H1 (cell line): ENCODE results near the gene CAPN13. TPM values are rescaled to one million over a fixed set of nuclear protein-coding genes. Genes with fewer than 3 reads are reported as not detected.

ENCODE experiments used
- CTCF ChIA-PET: fragments of 300-600 bp; sonication (Branson Sonifier 250); formaldehyde crosslinking; loops from one replicate; lab custom pipeline; 2021; ENCODE audit not compliant: partially characterized antibody; lab: Charles Lee
- POLR2A ChIA-PET: fragments of 300-600 bp; sonication (Branson Sonifier 250); formaldehyde crosslinking; loops from one replicate; lab custom pipeline; 2021; ENCODE audit warnings: inconsistent platforms; ENCODE audit not compliant: partially characterized antibody; lab: Charles Lee
- DNase-seq, 2 experiments: peaks; one replicate each; pipeline versions ENCODE4 v3.0.0 to v3.0.0-alpha.2; 2010 to 2022; ENCODE audit warnings: low spot score in 2 of 2, low read depth in 1 of 2, mixed read lengths in 1 of 2
- FAIRE-seq: peaks from 2 replicates; lab custom pipeline; 2011; peaks lifted over from hg19 to GRCh38; lab: Jason Lieb, UNC
- H2AFZ ChIP-seq: 2 replicates; pipeline ENCODE4 v1.8.1; 2012; ENCODE audit warnings: low read length, inconsistent platforms
- H2AK5ac ChIP-seq: 2 replicates; pipeline ENCODE4 v1.6.1; 2013; ENCODE audit warnings: low read depth, low read length
- H2BK120ac ChIP-seq: replicated peaks from 2 replicates; pipeline ENCODE3; 2013; ENCODE audit warnings: low read depth, low read length, inconsistent platforms
- H2BK12ac ChIP-seq: 2 replicates; pipeline ENCODE4 v1.6.1; 2013; ENCODE audit warnings: low read depth, low read length
- H2BK15ac ChIP-seq: 2 replicates; pipeline ENCODE4 v1.6.1; 2013; ENCODE audit warnings: low read length
- H2BK20ac ChIP-seq: 2 replicates; pipeline ENCODE4 v1.6.1; 2013; ENCODE audit warnings: low read length
- H2BK5ac ChIP-seq: 2 replicates; pipeline ENCODE4 v1.6.1; 2013; ENCODE audit warnings: low read depth, low read length
- H3K14ac ChIP-seq: 2 replicates; pipeline ENCODE4 v1.6.1; 2013; ENCODE audit warnings: inconsistent platforms; ENCODE audit not compliant: insufficient read length
- H3K18ac ChIP-seq: 2 replicates; pipeline ENCODE4 v1.6.1; 2013; ENCODE audit warnings: low read length; ENCODE audit errors: extremely low read depth
- H3K23ac ChIP-seq: 2 replicates; pipeline ENCODE4 v1.6.1; 2013; ENCODE audit warnings: inconsistent platforms; ENCODE audit not compliant: insufficient read length
- H3K23me2 ChIP-seq: 2 replicates; pipeline ENCODE4 v1.6.1; 2013; ENCODE audit warnings: low read depth, low read length
- H3K27ac ChIP-seq: 2 replicates; pipeline ENCODE4 v1.6.1; 2011; ENCODE audit warnings: low read depth, low read length, inconsistent platforms
- H3K27me3 ChIP-seq, 4 experiments: replicated peaks in 1 of 4; 1 replicate in 1 of 4; 2 replicates in 3 of 4; pipeline versions ENCODE4 v1.6.1 to v1.8.1; 2011 to 2013; ENCODE audit warnings: low read length in 3 of 4, mild to moderate bottlenecking in 3 of 4, inconsistent platforms in 2 of 4, mixed read lengths in 2 of 4, moderate library complexity in 1 of 4; ENCODE audit not compliant: control insufficient read depth in 3 of 4, insufficient read depth in 3 of 4; ENCODE audit errors: extremely low read depth in 1 of 4
- H3K36me3 ChIP-seq, 4 experiments: 2 replicates each; pipeline versions ENCODE4 v1.6.1 to v1.8.1; 2011 to 2013; ENCODE audit warnings: mild to moderate bottlenecking in 4 of 4, low read length in 3 of 4, moderate library complexity in 2 of 4, control low read depth in 1 of 4, inconsistent platforms in 1 of 4; ENCODE audit not compliant: insufficient read depth in 4 of 4, control insufficient read depth in 2 of 4
- H3K4ac ChIP-seq: replicated peaks from 2 replicates; pipeline ENCODE3; 2013; ENCODE audit warnings: low read length, low read depth, mixed read lengths, inconsistent platforms; ENCODE audit not compliant: insufficient read length
- H3K4me1 ChIP-seq, 4 experiments: replicated peaks in 1 of 4; 1 replicate in 1 of 4; 2 replicates in 3 of 4; pipeline versions ENCODE4 v1.6.1 to v1.8.1; 2011 to 2013; ENCODE audit warnings: low read length in 3 of 4, inconsistent platforms in 2 of 4, mixed read lengths in 1 of 4; ENCODE audit not compliant: insufficient read depth in 4 of 4, control insufficient read depth in 3 of 4
- H3K4me2 ChIP-seq, 2 experiments: 2 replicates each; pipeline versions ENCODE4 v1.6.1 to v1.8.1; 2011 to 2013; ENCODE audit warnings: low read depth in 2 of 2, low read length in 2 of 2, control low read depth in 1 of 2, inconsistent platforms in 1 of 2, mild to moderate bottlenecking in 1 of 2; ENCODE audit not compliant: insufficient read depth in 1 of 2
- H3K4me3 ChIP-seq, 4 experiments: fragments of 200-600, 300-600 bp in 1 of 4; sonication (generic), shearing (Covaris generic), sonication (Bioruptor Twin) in 1 of 4; 2 replicates each; pipeline versions ENCODE4 v1.5.1 to v1.8.1; 2011 to 2016; ENCODE audit warnings: low read length in 4 of 4, low read depth in 3 of 4, control low read depth in 2 of 4, inconsistent platforms in 2 of 4, mild to moderate bottlenecking in 2 of 4, mixed read lengths in 1 of 4, moderate library complexity in 1 of 4; ENCODE audit not compliant: insufficient read depth in 2 of 4; ENCODE audit errors: extremely low read depth in 1 of 4
- H3K56ac ChIP-seq: replicated peaks from 2 replicates; pipeline ENCODE3; 2013; ENCODE audit warnings: low read depth, mild to moderate bottlenecking, mixed read lengths, low read length, inconsistent platforms; ENCODE audit not compliant: insufficient read length
- H3K79me1 ChIP-seq: 2 replicates; pipeline ENCODE4 v1.6.1; 2013; ENCODE audit warnings: low read depth, low read length, control low read depth
- H3K79me2 ChIP-seq, 2 experiments: 2 replicates each; pipeline versions ENCODE4 v1.6.1 to v1.8.1; 2012 to 2013; ENCODE audit warnings: low read length in 2 of 2, mild to moderate bottlenecking in 2 of 2, inconsistent platforms in 1 of 2; ENCODE audit not compliant: insufficient read depth in 2 of 2, control insufficient read depth in 1 of 2
- H3K9ac ChIP-seq, 4 experiments: replicated peaks in 1 of 4; 1 replicate in 1 of 4; 2 replicates in 3 of 4; pipeline versions ENCODE4 v1.6.1 to v1.8.1; 2011 to 2013; ENCODE audit warnings: low read depth in 3 of 4, low read length in 3 of 4, control low read depth in 2 of 4, mild to moderate bottlenecking in 2 of 4, moderate library complexity in 2 of 4, inconsistent platforms in 1 of 4; ENCODE audit errors: extremely low read depth in 1 of 4
- H3K9me3 ChIP-seq, 2 experiments: 2 replicates each; pipeline versions ENCODE4 v1.6.1 to v1.8.1; 2012 to 2013; ENCODE audit warnings: mild to moderate bottlenecking in 2 of 2, moderate library complexity in 2 of 2, control low read depth in 1 of 2, inconsistent platforms in 1 of 2, low read depth in 1 of 2, low read length in 1 of 2, mixed read lengths in 1 of 2; ENCODE audit not compliant: insufficient read depth in 2 of 2
- H4K20me1 ChIP-seq, 2 experiments: replicated peaks in 1 of 2; 2 replicates each; pipeline versions ENCODE3 to v1.8.1; 2011 to 2013; ENCODE audit warnings: inconsistent platforms in 2 of 2, low read length in 2 of 2, mild to moderate bottlenecking in 1 of 2; ENCODE audit not compliant: insufficient read depth in 2 of 2, control insufficient read depth in 1 of 2
- H4K5ac ChIP-seq: 2 replicates; pipeline ENCODE4 v1.6.1; 2013; ENCODE audit warnings: low read length, low read depth, mixed read lengths, inconsistent platforms; ENCODE audit not compliant: insufficient read length
- H4K8ac ChIP-seq: 2 replicates; pipeline ENCODE4 v1.8.0; 2013; ENCODE audit warnings: mild to moderate bottlenecking, moderate library complexity, low read length, inconsistent platforms; ENCODE audit not compliant: insufficient read depth; ENCODE audit errors: extremely low read depth
- H4K91ac ChIP-seq: replicated peaks from 2 replicates; pipeline ENCODE3; 2013; ENCODE audit warnings: low read length, mixed read lengths, inconsistent platforms; ENCODE audit not compliant: insufficient read length
- BACH1 ChIP-seq: IDR thresholded peaks from 2 replicates; pipeline ENCODE4 v1.6.1; 2012; ENCODE audit warnings: low read length, improper control_type of control experiment
- BRCA1 ChIP-seq: IDR thresholded peaks from 2 replicates; pipeline ENCODE4 v1.6.1; 2012; ENCODE audit warnings: low read depth, low read length, improper control_type of control experiment
- NRF1 ChIP-seq: IDR thresholded peaks from 2 replicates; pipeline ENCODE4 v1.6.1; 2011; ENCODE audit warnings: mild to moderate bottlenecking, low read depth, low read length, improper control_type of control experiment
- SIRT6 ChIP-seq: IDR thresholded peaks from one replicate; pipeline ENCODE4 v1.7.1; 2012; ENCODE audit warnings: low read length, inconsistent platforms
- SUZ12 ChIP-seq: fragments of 200-600 bp; sonication (generic); IDR thresholded peaks from 2 replicates; pipeline ENCODE4 v1.6.1; 2012; ENCODE audit warnings: mild to moderate bottlenecking, inconsistent platforms, low read length, moderate library complexity, mixed read lengths
- USF2 ChIP-seq: IDR thresholded peaks from 2 replicates; pipeline ENCODE4 v1.6.1; 2011; ENCODE audit warnings: low read length, improper control_type of control experiment
- YY1 ChIP-seq: IDR thresholded peaks from 2 replicates; pipeline ENCODE4 v1.6.1; 2011; ENCODE audit warnings: low read depth, mild to moderate bottlenecking, low read length
- WGBS, 2 experiments: shearing (Covaris generic) in 1 of 2; methylation state at CpG; one replicate each; pipeline versions ENCODE4 v1.1.6 to v1.1.7; 2013 to 2015; ENCODE audit warnings: low lambda C conversion rate in 2 of 2, mixed read lengths in 2 of 2, inconsistent platforms in 1 of 2, low coverage in 1 of 2, missing lambda C conversion rate in 1 of 2; ENCODE audit not compliant: insufficient replicate concordance in 2 of 2, insufficient coverage in 1 of 2, insufficient read length in 1 of 2; ENCODE audit errors: extremely low coverage in 1 of 2, missing lambda C conversion rate in 1 of 2; 5-methylcytosine and 5-hydroxymethylcytosine counted together
- polyA plus RNA-seq, 7 experiments: library from polyadenylated mRNA; depleted of rRNA in 3 of 7; stranded (reverse) in 5 of 7; unstranded in 2 of 7; fragments of >200 nt in 5 of 7; fragments of 200-250 nt in 2 of 7; gene quantifications; 1 replicate in 5 of 7; 2 replicates in 1 of 7; 4 replicates in 1 of 7; pipeline versions ENCODE4 v1.2.1 to v1.2.3, GENCODE V29; 2011 to 2013; ENCODE audit warnings: missing spikeins in 2 of 7, mixed read lengths in 2 of 7
- total RNA-seq: library from RNA; stranded (reverse); fragmentation: NEBNext Ultra II Directional; extraction: Animal tissue kit (Norgen Biotek cat#: 25700); gene quantifications from 2 replicates; pipeline ENCODE4 v1.2.1, GENCODE V29; 2021

CAPN13 gene
- total and polyA plus RNA-seq, 2 of the 8 experiments (the other 6 are each of a cell fraction or from before 2014, with no cell fraction given), result 2.4 TPM

GRCh38 chr2:30705056-30705455 is 102.2 kb downstream of the CAPN13 start:
- no peak overlapping the region for H3K18ac ChIP-seq
- FAIRE-seq (no peak), DNase-seq (peak in 1 of 2 experiments; percentile 24)
- H2BK120ac ChIP-seq, result no peak overlapping the region
- no peak overlapping the region for H2AFZ ChIP-seq
- no peaks in the 10 kb centered on the region for H3K79me2 ChIP-seq
- no peaks in the 10 kb centered on the region for H3K27me3 ChIP-seq
- H3K9ac ChIP-seq, result no peak overlapping the region
- no peaks in the 10 kb centered on the region for H3K23me2 ChIP-seq
- no peak overlapping the region for H3K4me2 ChIP-seq
- H2BK15ac ChIP-seq, result no peak overlapping the region
- ChIA-PET CTCF (interaction anchor here (0.6 to 13.3 kb wide), 9 partner anchors 13 to 555 kb away, joined by 3 to 228 read pairs (median 7); no protein-coding TSS in a partner anchor), POLR2A (interaction anchor here (1.2 kb wide), 1 partner anchor 555 kb away, joined by 3 read pairs; no protein-coding TSS in a partner anchor)
- H3K36me3 ChIP-seq, result no peaks in the 10 kb centered on the region
- H3K23ac ChIP-seq, result no peak overlapping the region
- H3K4ac ChIP-seq, result no peak overlapping the region
- no peak for TF ChIP-seq SUZ12
- TF ChIP-seq NRF1, result no peak
- TF ChIP-seq BACH1, result no peak
- no peak for TF ChIP-seq YY1
- TF ChIP-seq USF2, result no peak
- TF ChIP-seq BRCA1, result no peak
- no peak for TF ChIP-seq SIRT6
- H4K91ac ChIP-seq, result no peak overlapping the region
- H3K27ac ChIP-seq, result no peak overlapping the region
- H2BK20ac ChIP-seq, result no peak overlapping the region
- H3K56ac ChIP-seq, result no peak overlapping the region
- no peak overlapping the region for H3K14ac ChIP-seq
- no peak overlapping the region for H2BK12ac ChIP-seq
- H4K8ac ChIP-seq, result no peak overlapping the region
- H2BK5ac ChIP-seq, result no peak overlapping the region
- H3K9me3 ChIP-seq, result peaks cover 20 to 27% of the 10 kb centered on the region in 2 experiments
- H3K4me3 ChIP-seq, result no peak overlapping the region
- H3K4me1 ChIP-seq, result no peaks in the 10 kb centered on the region
- H4K5ac ChIP-seq, result no peak overlapping the region
- no peaks in the 10 kb centered on the region for H3K79me1 ChIP-seq
- 93% methylated on average over 5 of the region's 5 CpGs; no CpG with 5 or more reads in 1 of the 2 experiments for WGBS, 2 experiments
- no peaks in the 10 kb centered on the region for H4K20me1 ChIP-seq
- H2AK5ac ChIP-seq, result no peak overlapping the region
